22Rv1 (cell line): ENCODE data around the gene RERE.

Experiments used
- ZFX ChIP-seq: fragments of 450-650 bp; IDR thresholded peaks from 2 replicates; pipeline ENCODE4 v1.6.1; 2017; ENCODE audit warnings: antibody characterized with exemption, borderline replicate concordance
- TF ChIP-seq, protein P1 (sequence below): fragments of 450-650 bp; IDR thresholded peaks from 2 replicates; pipeline ENCODE4 v1.5.1; 2017; ENCODE audit warnings: mild to moderate bottlenecking

DNA sequence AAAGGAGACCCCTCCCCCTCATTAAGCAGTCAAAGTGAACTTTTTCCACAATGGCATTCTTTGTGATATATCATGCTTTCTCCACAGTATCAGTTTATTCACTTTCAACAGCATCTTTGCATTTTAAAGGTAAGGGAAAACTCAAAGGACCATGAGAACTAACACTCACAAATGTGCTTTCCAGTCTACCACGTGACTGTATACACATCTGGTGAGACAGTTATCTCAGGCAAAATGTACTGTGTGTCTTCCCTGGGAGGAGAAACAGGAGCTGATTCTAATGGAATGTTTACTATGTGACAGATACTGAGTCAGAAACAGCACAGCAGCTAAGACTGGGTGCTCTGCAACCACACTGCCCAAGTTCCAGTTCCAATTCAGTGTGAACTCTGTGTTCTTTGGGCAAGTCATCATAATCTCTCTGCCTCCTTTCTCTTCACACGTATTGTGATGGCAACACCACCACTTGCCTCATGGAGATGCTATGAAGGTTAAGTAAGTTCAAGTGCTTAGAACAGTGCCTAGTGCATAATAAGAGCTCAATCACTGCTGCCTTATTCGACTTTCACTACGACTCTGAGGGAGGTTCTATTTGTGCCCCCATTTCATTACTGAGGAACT lies 420.5 kb downstream of the RERE start:
- TF ChIP-seq, protein P1, sequence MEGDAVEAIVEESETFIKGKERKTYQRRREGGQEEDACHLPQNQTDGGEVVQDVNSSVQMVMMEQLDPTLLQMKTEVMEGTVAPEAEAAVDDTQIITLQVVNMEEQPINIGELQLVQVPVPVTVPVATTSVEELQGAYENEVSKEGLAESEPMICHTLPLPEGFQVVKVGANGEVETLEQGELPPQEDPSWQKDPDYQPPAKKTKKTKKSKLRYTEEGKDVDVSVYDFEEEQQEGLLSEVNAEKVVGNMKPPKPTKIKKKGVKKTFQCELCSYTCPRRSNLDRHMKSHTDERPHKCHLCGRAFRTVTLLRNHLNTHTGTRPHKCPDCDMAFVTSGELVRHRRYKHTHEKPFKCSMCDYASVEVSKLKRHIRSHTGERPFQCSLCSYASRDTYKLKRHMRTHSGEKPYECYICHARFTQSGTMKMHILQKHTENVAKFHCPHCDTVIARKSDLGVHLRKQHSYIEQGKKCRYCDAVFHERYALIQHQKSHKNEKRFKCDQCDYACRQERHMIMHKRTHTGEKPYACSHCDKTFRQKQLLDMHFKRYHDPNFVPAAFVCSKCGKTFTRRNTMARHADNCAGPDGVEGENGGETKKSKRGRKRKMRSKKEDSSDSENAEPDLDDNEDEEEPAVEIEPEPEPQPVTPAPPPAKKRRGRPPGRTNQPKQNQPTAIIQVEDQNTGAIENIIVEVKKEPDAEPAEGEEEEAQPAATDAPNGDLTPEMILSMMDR, result no peak
- TF ChIP-seq ZFX, result no peak
